Retinal pigment epithelial cell (primary cell): ENCODE results near the gene MAN2C1.
"Not testable (repeated sequence)": the region's sequence is repeated elsewhere in the genome, so short reads cannot be mapped to it uniquely, and the experiment has no call there.

Experiments
- DNase-seq: peaks from one replicate; pipeline ENCODE4 v3.0.0-alpha.2; 2010; ENCODE audit warnings: low read depth
- H3K4me3 ChIP-seq: 2 replicates; pipeline ENCODE4 v1.5.1; 2011; ENCODE audit warnings: mild to moderate bottlenecking, low read length, control low read depth, moderate library complexity
- CTCF ChIP-seq: conservative IDR thresholded peaks from 2 replicates; pipeline ENCODE4 v1.5.1; 2011; ENCODE audit warnings: low read depth, low read length, control low read depth, inconsistent platforms

The MAN2C1 gene

GRCh38 chr15:75342221-75342620 lies 26.2 kb downstream of the MAN2C1 start:
- no peak overlapping the region for H3K4me3 ChIP-seq
- no peak for TF ChIP-seq CTCF
- DNase-seq = no peak

GRCh38 chr15:75339531-75340240 lies 28.7 kb downstream of the MAN2C1 start:
- H3K4me3 ChIP-seq = no peak overlapping the region
- no peak for DNase-seq
- no peak for TF ChIP-seq CTCF

- no peak for TF ChIP-seq CTCF
- H3K4me3 ChIP-seq = no peak overlapping the region
- DNase-seq = no peak
Measured at GRCh38 chr15:75338661-75339240, 29.7 kb downstream of the MAN2C1 start.

- peak within 1 kb of the TSS; percentile 77 for H3K4me3 ChIP-seq
Measured at GRCh38 chr15:75335705-75336355, 32.6 kb downstream of the MAN2C1 start, which contains the start of gene COMMD4. Gene COMMD4, plus strand, starts transcription at chr15:75336063. Its CDS starts 27 bp downstream, at chr15:75336090.

GRCh38 chr15:75335313-75335704 lies 33.1 kb downstream of the MAN2C1 start:
- TF ChIP-seq CTCF = no peak
- no peak for DNase-seq
- peak overlapping the region; percentile 77 for H3K4me3 ChIP-seq

More at GRCh38 chr15:75335705-75336355, 32.6 kb downstream of the MAN2C1 start, which contains the start of gene COMMD4:
- peak; percentile 73 for DNase-seq
- no peak for TF ChIP-seq CTCF

- not testable (repeated sequence) for H3K4me3 ChIP-seq, DNase-seq
Measured at GRCh38 chr15:75333654-75334419, 34.6 kb downstream of the MAN2C1 start.

- not testable (repeated sequence) for H3K4me3 ChIP-seq, DNase-seq
Measured at GRCh38 chr15:75332093-75332492, 36.3 kb downstream of the MAN2C1 start.

- no peak overlapping the region for H3K4me3 ChIP-seq
- TF ChIP-seq CTCF = no peak
Measured at GRCh38 chr15:75329571-75329970, 38.8 kb downstream of the MAN2C1 start.

More at GRCh38 chr15:75329571-75329970, 38.8 kb downstream of the MAN2C1 start:
- DNase-seq = no peak
